Fibroblast of the aortic adventitia (primary cell): ENCODE measurements around the gene SMARCAL1. TPM values are rescaled to one million over a fixed set of nuclear protein-coding genes. Genes with fewer than 3 reads are reported as not detected.

Experiments used
- DNase-seq: peaks from one replicate; pipeline ENCODE4 v3.0.0-alpha.2; 2010; ENCODE audit warnings: low read depth
- H3K4me3 ChIP-seq: 2 replicates; pipeline ENCODE4 v1.5.1; 2011; ENCODE audit warnings: low read depth, mild to moderate bottlenecking, control low read depth, low read length, moderate library complexity
- CTCF ChIP-seq: IDR thresholded peaks from 2 replicates; pipeline ENCODE4 v1.5.1; 2011; ENCODE audit warnings: mild to moderate bottlenecking, low read length, control low read depth, inconsistent platforms; ENCODE audit not compliant: insufficient read depth
- total RNA-seq: library from RNA; depleted of rRNA; stranded (reverse); fragments of >200 nt; gene quantifications from 2 replicates; pipeline ENCODE4 v1.2.3, GENCODE V29; 2012; ENCODE audit warnings: low replicate concordance

The SMARCAL1 gene
- total RNA-seq, 1 donor, result 20.6 TPM

- TF ChIP-seq CTCF, result no peak
- H3K4me3 ChIP-seq, result no peak overlapping the region
- no peak for DNase-seq
Measured at GRCh38 chr2:216416571-216417307, 4.5 kb downstream of the SMARCAL1 start.

- H3K4me3 ChIP-seq, result no peak overlapping the region
- no peak for TF ChIP-seq CTCF
- peak; percentile 22 for DNase-seq
Measured at GRCh38 chr2:216418981-216419380, 6.7 kb downstream of the SMARCAL1 start.

- DNase-seq, result no peak
- no peak for TF ChIP-seq CTCF
- H3K4me3 ChIP-seq, result no peak overlapping the region
Measured at GRCh38 chr2:216420367-216421101, 8.2 kb downstream of the SMARCAL1 start.

- no peak overlapping the region for H3K4me3 ChIP-seq
- DNase-seq, result no peak
- no peak for TF ChIP-seq CTCF
Measured at GRCh38 chr2:216423071-216423470, 10.8 kb downstream of the SMARCAL1 start.

GRCh38 chr2:216424274-216424673, 12.0 kb downstream of the SMARCAL1 start:
- H3K4me3 ChIP-seq, result no peak overlapping the region
- DNase-seq, result peak; percentile 41
- no peak for TF ChIP-seq CTCF

- no peak for TF ChIP-seq CTCF
- no peak for DNase-seq
- no peak overlapping the region for H3K4me3 ChIP-seq
Measured at GRCh38 chr2:216425008-216425787, 12.9 kb downstream of the SMARCAL1 start.
